H1 (cell line): Measurements from ENCODE around the gene DUOXA2. TPM values are rescaled to one million over a fixed set of nuclear protein-coding genes. Genes with fewer than 3 reads are reported as not detected.

Experiments used
- CTCF ChIA-PET: fragments of 300-600 bp; sonication (Branson Sonifier 250); formaldehyde crosslinking; loops from one replicate; lab custom pipeline; 2021; ENCODE audit not compliant: partially characterized antibody; lab: Charles Lee
- POLR2A ChIA-PET: fragments of 300-600 bp; sonication (Branson Sonifier 250); formaldehyde crosslinking; loops from one replicate; lab custom pipeline; 2021; ENCODE audit warnings: inconsistent platforms; ENCODE audit not compliant: partially characterized antibody; lab: Charles Lee
- DNase-seq, 2 experiments: peaks; one replicate each; pipeline versions ENCODE4 v3.0.0 to v3.0.0-alpha.2; 2010 to 2022; ENCODE audit warnings: low spot score in 2 of 2, low read depth in 1 of 2, mixed read lengths in 1 of 2
- FAIRE-seq: peaks from 2 replicates; lab custom pipeline; 2011; peaks lifted over from hg19 to GRCh38; lab: Jason Lieb, UNC
- H2AFZ ChIP-seq: 2 replicates; pipeline ENCODE4 v1.8.1; 2012; ENCODE audit warnings: low read length, inconsistent platforms
- H2AK5ac ChIP-seq: 2 replicates; pipeline ENCODE4 v1.6.1; 2013; ENCODE audit warnings: low read depth, low read length
- H2BK120ac ChIP-seq: replicated peaks from 2 replicates; pipeline ENCODE3; 2013; ENCODE audit warnings: low read depth, low read length, inconsistent platforms
- H2BK12ac ChIP-seq: 2 replicates; pipeline ENCODE4 v1.6.1; 2013; ENCODE audit warnings: low read depth, low read length
- H2BK15ac ChIP-seq: 2 replicates; pipeline ENCODE4 v1.6.1; 2013; ENCODE audit warnings: low read length
- H2BK20ac ChIP-seq: 2 replicates; pipeline ENCODE4 v1.6.1; 2013; ENCODE audit warnings: low read length
- H2BK5ac ChIP-seq: 2 replicates; pipeline ENCODE4 v1.6.1; 2013; ENCODE audit warnings: low read depth, low read length
- H3K14ac ChIP-seq: 2 replicates; pipeline ENCODE4 v1.6.1; 2013; ENCODE audit warnings: inconsistent platforms; ENCODE audit not compliant: insufficient read length
- H3K18ac ChIP-seq: 2 replicates; pipeline ENCODE4 v1.6.1; 2013; ENCODE audit warnings: low read length; ENCODE audit errors: extremely low read depth
- H3K23ac ChIP-seq: 2 replicates; pipeline ENCODE4 v1.6.1; 2013; ENCODE audit warnings: inconsistent platforms; ENCODE audit not compliant: insufficient read length
- H3K23me2 ChIP-seq: 2 replicates; pipeline ENCODE4 v1.6.1; 2013; ENCODE audit warnings: low read depth, low read length
- H3K27ac ChIP-seq: 2 replicates; pipeline ENCODE4 v1.6.1; 2011; ENCODE audit warnings: low read depth, low read length, inconsistent platforms
- H3K27me3 ChIP-seq, 4 experiments: replicated peaks in 1 of 4; 1 replicate in 1 of 4; 2 replicates in 3 of 4; pipeline versions ENCODE4 v1.6.1 to v1.8.1; 2011 to 2013; ENCODE audit warnings: low read length in 3 of 4, mild to moderate bottlenecking in 3 of 4, inconsistent platforms in 2 of 4, mixed read lengths in 2 of 4, moderate library complexity in 1 of 4; ENCODE audit not compliant: control insufficient read depth in 3 of 4, insufficient read depth in 3 of 4; ENCODE audit errors: extremely low read depth in 1 of 4
- H3K36me3 ChIP-seq, 4 experiments: 2 replicates each; pipeline versions ENCODE4 v1.6.1 to v1.8.1; 2011 to 2013; ENCODE audit warnings: mild to moderate bottlenecking in 4 of 4, low read length in 3 of 4, moderate library complexity in 2 of 4, control low read depth in 1 of 4, inconsistent platforms in 1 of 4; ENCODE audit not compliant: insufficient read depth in 4 of 4, control insufficient read depth in 2 of 4
- H3K4ac ChIP-seq: replicated peaks from 2 replicates; pipeline ENCODE3; 2013; ENCODE audit warnings: low read length, low read depth, mixed read lengths, inconsistent platforms; ENCODE audit not compliant: insufficient read length
- H3K4me1 ChIP-seq, 4 experiments: replicated peaks in 1 of 4; 1 replicate in 1 of 4; 2 replicates in 3 of 4; pipeline versions ENCODE4 v1.6.1 to v1.8.1; 2011 to 2013; ENCODE audit warnings: low read length in 3 of 4, inconsistent platforms in 2 of 4, mixed read lengths in 1 of 4; ENCODE audit not compliant: insufficient read depth in 4 of 4, control insufficient read depth in 3 of 4
- H3K4me2 ChIP-seq, 2 experiments: 2 replicates each; pipeline versions ENCODE4 v1.6.1 to v1.8.1; 2011 to 2013; ENCODE audit warnings: low read depth in 2 of 2, low read length in 2 of 2, control low read depth in 1 of 2, inconsistent platforms in 1 of 2, mild to moderate bottlenecking in 1 of 2; ENCODE audit not compliant: insufficient read depth in 1 of 2
- H3K4me3 ChIP-seq, 4 experiments: fragments of 200-600, 300-600 bp in 1 of 4; sonication (generic), shearing (Covaris generic), sonication (Bioruptor Twin) in 1 of 4; 2 replicates each; pipeline versions ENCODE4 v1.5.1 to v1.8.1; 2011 to 2016; ENCODE audit warnings: low read length in 4 of 4, low read depth in 3 of 4, control low read depth in 2 of 4, inconsistent platforms in 2 of 4, mild to moderate bottlenecking in 2 of 4, mixed read lengths in 1 of 4, moderate library complexity in 1 of 4; ENCODE audit not compliant: insufficient read depth in 2 of 4; ENCODE audit errors: extremely low read depth in 1 of 4
- H3K56ac ChIP-seq: replicated peaks from 2 replicates; pipeline ENCODE3; 2013; ENCODE audit warnings: low read depth, mild to moderate bottlenecking, mixed read lengths, low read length, inconsistent platforms; ENCODE audit not compliant: insufficient read length
- H3K79me1 ChIP-seq: 2 replicates; pipeline ENCODE4 v1.6.1; 2013; ENCODE audit warnings: low read depth, low read length, control low read depth
- H3K79me2 ChIP-seq, 2 experiments: 2 replicates each; pipeline versions ENCODE4 v1.6.1 to v1.8.1; 2012 to 2013; ENCODE audit warnings: low read length in 2 of 2, mild to moderate bottlenecking in 2 of 2, inconsistent platforms in 1 of 2; ENCODE audit not compliant: insufficient read depth in 2 of 2, control insufficient read depth in 1 of 2
- H3K9ac ChIP-seq, 4 experiments: replicated peaks in 1 of 4; 1 replicate in 1 of 4; 2 replicates in 3 of 4; pipeline versions ENCODE4 v1.6.1 to v1.8.1; 2011 to 2013; ENCODE audit warnings: low read depth in 3 of 4, low read length in 3 of 4, control low read depth in 2 of 4, mild to moderate bottlenecking in 2 of 4, moderate library complexity in 2 of 4, inconsistent platforms in 1 of 4; ENCODE audit errors: extremely low read depth in 1 of 4
- H3K9me3 ChIP-seq, 2 experiments: 2 replicates each; pipeline versions ENCODE4 v1.6.1 to v1.8.1; 2012 to 2013; ENCODE audit warnings: mild to moderate bottlenecking in 2 of 2, moderate library complexity in 2 of 2, control low read depth in 1 of 2, inconsistent platforms in 1 of 2, low read depth in 1 of 2, low read length in 1 of 2, mixed read lengths in 1 of 2; ENCODE audit not compliant: insufficient read depth in 2 of 2
- H4K20me1 ChIP-seq, 2 experiments: replicated peaks in 1 of 2; 2 replicates each; pipeline versions ENCODE3 to v1.8.1; 2011 to 2013; ENCODE audit warnings: inconsistent platforms in 2 of 2, low read length in 2 of 2, mild to moderate bottlenecking in 1 of 2; ENCODE audit not compliant: insufficient read depth in 2 of 2, control insufficient read depth in 1 of 2
- H4K5ac ChIP-seq: 2 replicates; pipeline ENCODE4 v1.6.1; 2013; ENCODE audit warnings: low read length, low read depth, mixed read lengths, inconsistent platforms; ENCODE audit not compliant: insufficient read length
- H4K8ac ChIP-seq: 2 replicates; pipeline ENCODE4 v1.8.0; 2013; ENCODE audit warnings: mild to moderate bottlenecking, moderate library complexity, low read length, inconsistent platforms; ENCODE audit not compliant: insufficient read depth; ENCODE audit errors: extremely low read depth
- H4K91ac ChIP-seq: replicated peaks from 2 replicates; pipeline ENCODE3; 2013; ENCODE audit warnings: low read length, mixed read lengths, inconsistent platforms; ENCODE audit not compliant: insufficient read length
- ATF2 ChIP-seq: IDR thresholded peaks from 2 replicates; pipeline ENCODE4 v1.6.1; 2012; ENCODE audit warnings: low read length, inconsistent platforms
- CHD1 ChIP-seq: IDR thresholded peaks from 2 replicates; pipeline ENCODE4 v1.6.1; 2012; ENCODE audit warnings: low read depth, low read length, improper control_type of control experiment
- CTBP2 ChIP-seq: IDR thresholded peaks from 2 replicates; pipeline ENCODE4 v1.7.0; 2011; ENCODE audit warnings: borderline replicate concordance, mild to moderate bottlenecking, moderate library complexity, mixed read lengths, low read length; ENCODE audit not compliant: insufficient read depth, insufficient read length
- HDAC2 ChIP-seq, 2 experiments: fragments of 300-600 bp in 1 of 2; sonication (generic) in 1 of 2; IDR thresholded peaks; 2 replicates each; pipeline ENCODE4 v1.6.1; 2011 to 2012; ENCODE audit warnings: low read depth in 2 of 2, low read length in 2 of 2, mild to moderate bottlenecking in 2 of 2, moderate library complexity in 2 of 2, borderline replicate concordance in 1 of 2, inconsistent platforms in 1 of 2
- JUND ChIP-seq: IDR thresholded peaks from 2 replicates; pipeline ENCODE4 v1.6.1; 2011; ENCODE audit warnings: mild to moderate bottlenecking, improper control_type of control experiment, low read length
- PHF8 ChIP-seq: fragments of 200-600 bp; sonication (generic); conservative IDR thresholded peaks from 2 replicates; pipeline ENCODE4 v1.7.1; 2012; ENCODE audit warnings: low read depth, mild to moderate bottlenecking, inconsistent platforms, low read length, moderate library complexity
- RBBP5 ChIP-seq: IDR thresholded peaks from 2 replicates; pipeline ENCODE4 v1.7.1; 2012; ENCODE audit warnings: low read depth, mild to moderate bottlenecking, inconsistent platforms, low read length, moderate library complexity, borderline replicate concordance
- SUZ12 ChIP-seq: fragments of 200-600 bp; sonication (generic); IDR thresholded peaks from 2 replicates; pipeline ENCODE4 v1.6.1; 2012; ENCODE audit warnings: mild to moderate bottlenecking, inconsistent platforms, low read length, moderate library complexity, mixed read lengths
- TBP ChIP-seq: IDR thresholded peaks from 2 replicates; pipeline ENCODE4 v1.6.1; 2011; ENCODE audit warnings: low read depth, low read length, improper control_type of control experiment
- USF2 ChIP-seq: IDR thresholded peaks from 2 replicates; pipeline ENCODE4 v1.6.1; 2011; ENCODE audit warnings: low read length, improper control_type of control experiment
- WGBS, 2 experiments: shearing (Covaris generic) in 1 of 2; methylation state at CpG; one replicate each; pipeline versions ENCODE4 v1.1.6 to v1.1.7; 2013 to 2015; ENCODE audit warnings: low lambda C conversion rate in 2 of 2, mixed read lengths in 2 of 2, inconsistent platforms in 1 of 2, low coverage in 1 of 2, missing lambda C conversion rate in 1 of 2; ENCODE audit not compliant: insufficient replicate concordance in 2 of 2, insufficient coverage in 1 of 2, insufficient read length in 1 of 2; ENCODE audit errors: extremely low coverage in 1 of 2, missing lambda C conversion rate in 1 of 2; 5-methylcytosine and 5-hydroxymethylcytosine counted together
- polyA plus RNA-seq, 7 experiments: library from polyadenylated mRNA; depleted of rRNA in 3 of 7; stranded (reverse) in 5 of 7; unstranded in 2 of 7; fragments of >200 nt in 5 of 7; fragments of 200-250 nt in 2 of 7; gene quantifications; 1 replicate in 5 of 7; 2 replicates in 1 of 7; 4 replicates in 1 of 7; pipeline versions ENCODE4 v1.2.1 to v1.2.3, GENCODE V29; 2011 to 2013; ENCODE audit warnings: missing spikeins in 2 of 7, mixed read lengths in 2 of 7
- total RNA-seq: library from RNA; stranded (reverse); fragmentation: NEBNext Ultra II Directional; extraction: Animal tissue kit (Norgen Biotek cat#: 25700); gene quantifications from 2 replicates; pipeline ENCODE4 v1.2.1, GENCODE V29; 2021

Gene DUOXA2
- total and polyA plus RNA-seq, 2 of the 8 experiments (the other 6 are each of a cell fraction or from before 2014, with no cell fraction given): 0.05 TPM; not detected in 1

- ChIA-PET POLR2A (interaction anchor here (1.1 kb wide), 1 partner anchor 73 kb away, joined by 3 read pairs; the partner anchor contains the start of gene SORD), CTCF (interaction anchor here (3.5 kb wide), 1 partner anchor 22 kb away, joined by 14 read pairs; no protein-coding TSS in a partner anchor)
- no peak for FAIRE-seq
Observed at GRCh38 chr15:45095661-45096060, 18.5 kb upstream of the DUOXA2 start.

More at GRCh38 chr15:45095661-45096060, 18.5 kb upstream of the DUOXA2 start:
- Histone ChIP-seq H3K23ac (no peak overlapping the region), H3K4ac (no peak overlapping the region), H3K9me3 (no peaks in the 10 kb centered on the region), H3K79me1 (no peaks in the 10 kb centered on the region), H3K4me2 (no peak overlapping the region), H4K8ac (no peak overlapping the region), H3K79me2 (no peaks in the 10 kb centered on the region), H2AK5ac (no peak overlapping the region), H4K91ac (no peak overlapping the region)
- TF ChIP-seq USF2 (no peak), JUND (no peak), SUZ12 (no peak), PHF8 (no peak), TBP (no peak), CTBP2 (no peak), RBBP5 (no peak), HDAC2 (IDR thresholded peaks at IDR 0.05; ENCODE audit: borderline replicate concordance in 1 of 2, low read depth in 2 of 2, low read length in 2 of 2) (no peak), CHD1 (no peak), ATF2 (no peak)
- TF ChIP-seq, all 59 proteins: peak for 0
- Histone ChIP-seq H2BK20ac (no peak overlapping the region), H2AFZ (no peak overlapping the region), H3K14ac (no peak overlapping the region), H3K56ac (no peak overlapping the region), H3K23me2 (no peaks in the 10 kb centered on the region), H2BK5ac (no peak overlapping the region), H3K36me3 (no peaks in the 10 kb centered on the region), H4K20me1 (no peaks in the 10 kb centered on the region), H3K27me3 (0 out of 7 replicates have a peak, but pooled peaks cover 0 to 3% (median 0%) of the 10 kb centered on the region in 4 experiments), H2BK15ac (no peak overlapping the region), H3K27ac (no peak overlapping the region), H2BK12ac (no peak overlapping the region), H3K4me3 (no peak overlapping the region), H4K5ac (no peak overlapping the region), H3K4me1 (peaks cover 0 to 4% (median 2%) of the 10 kb centered on the region in 4 experiments; a peak in 3 of 7 replicates), H3K18ac (no peak overlapping the region), H3K9ac (no peak overlapping the region), H2BK120ac (no peak overlapping the region)
- DNase-seq: no peak
- WGBS, 2 experiments: 98% methylated on average over 10 of the region's 11 CpGs; no CpG with 5 or more reads in 1 of the 2 experiments
